ENCODE results near the gene DDX51. TPM values are rescaled to one million over a fixed set of nuclear protein-coding genes. Genes with fewer than 3 reads are reported as not detected.

DDX51 gene
- total and polyA plus RNA-seq, 2 of the 4 experiments (the other 2 are of a cell fraction): 3.8 to 14.5 TPM

DNA sequence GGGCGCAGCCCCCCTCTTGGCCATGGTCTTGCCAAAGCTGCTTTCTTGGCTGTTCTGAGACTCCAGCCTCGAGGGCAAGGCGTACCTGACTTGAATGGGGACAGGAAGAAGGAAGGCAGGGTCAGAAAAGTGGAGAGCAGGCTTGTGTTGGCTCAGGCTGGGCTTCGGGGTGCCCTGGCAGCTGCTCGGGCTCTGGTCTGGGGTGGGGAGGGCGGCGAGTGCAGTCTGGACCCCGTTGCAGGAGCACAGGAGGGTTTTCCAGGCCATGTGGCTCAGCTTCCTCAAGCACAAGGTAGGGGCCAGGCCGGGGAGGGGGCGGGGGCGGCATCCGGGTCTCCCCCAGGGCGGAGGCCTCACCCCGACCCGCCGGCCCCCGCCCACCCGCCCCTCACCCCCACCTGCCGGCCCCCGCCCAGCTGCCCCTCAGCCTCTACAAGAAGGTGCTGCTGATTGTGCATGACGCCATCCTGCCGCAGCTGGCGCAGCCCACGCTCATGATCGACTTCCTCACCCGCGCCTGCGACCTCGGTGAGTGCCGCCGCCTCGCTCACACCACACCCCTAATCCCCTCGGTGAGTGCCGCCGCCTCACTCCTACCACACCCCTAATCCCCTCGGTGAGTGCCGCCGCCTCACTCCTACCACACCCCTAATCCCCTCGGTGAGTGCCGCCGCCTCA is 4.4 kb upstream of the DDX51 start:
- Histone ChIP-seq H4K91ac (ENCODE audit: insufficient read depth, low read depth, low read length) (no peak overlapping the region), H3K4me3 (ENCODE audit: insufficient read depth, low read depth, low read length) (no peak overlapping the region), H3K4me1 (ENCODE audit: control insufficient read depth, insufficient read depth, low read length) (peaks cover 6% of the 10 kb centered on the region), H3K9ac (ENCODE audit: low read depth, low read length) (no peak overlapping the region), H2BK15ac (ENCODE audit: low read depth, low read length) (no peak overlapping the region), H2BK120ac (ENCODE audit: low read depth, low read length) (no peak overlapping the region), H3K27ac (ENCODE audit: insufficient read depth, low read length) (no peak overlapping the region), H2AK5ac (ENCODE audit: low read depth, low read length) (no peak overlapping the region), H3K79me1 (ENCODE audit: low read depth in 1 of 2, low read length in 2 of 2) (peaks cover 9 to 23% of the 10 kb centered on the region in 2 experiments; a peak in 3 of 4 replicates), H3K4ac (ENCODE audit: low read depth, low read length) (no peak overlapping the region), H2BK5ac (ENCODE audit: low read depth, low read length, poor library complexity, severe bottlenecking) (no peak overlapping the region), H3K18ac (ENCODE audit: low read depth, low read length) (no peak overlapping the region), H2BK20ac (ENCODE audit: low read depth, low read length) (no peak overlapping the region), H3K23ac (ENCODE audit: low read depth, low read length) (no peak overlapping the region), H3K27me3 (ENCODE audit: control insufficient read depth, insufficient read depth, low read length) (no peaks in the 10 kb centered on the region), H3K4me2 (ENCODE audit: low read depth, low read length) (no peak overlapping the region), H3K14ac (replicated peaks; ENCODE audit: low read depth, low read length) (no peak overlapping the region), H4K5ac (ENCODE audit: low read depth, low read length) (no peak overlapping the region), H4K20me1 (ENCODE audit: insufficient read depth, low read length) (peaks cover 3% of the 10 kb centered on the region; the same call in 1 of the 2 replicates), H3K56ac (ENCODE audit: extremely low read depth, insufficient read depth, low read length) (no peak overlapping the region), H4K8ac (ENCODE audit: low read depth in 2 of 2, low read length in 2 of 2) (no peak overlapping the region), H3K9me1 (ENCODE audit: insufficient read depth, low read length) (no peaks in the 10 kb centered on the region), H3K36me3 (ENCODE audit: control insufficient read depth, insufficient read depth, low read length) (peaks cover 19% of the 10 kb centered on the region), H3K9me3 (ENCODE audit: control insufficient read depth, insufficient read depth, low read length) (no peaks in the 10 kb centered on the region), H2AFZ (replicated peaks; ENCODE audit: low read length, poor library complexity) (no peak overlapping the region), H2AK9ac (replicated peaks; ENCODE audit: low read depth, low read length, poor library complexity) (no peak overlapping the region)
- intact Hi-C loops (cut with micrococcal nuclease) (no loop called here), dilution Hi-C loops (cut with HindIII; ENCODE audit: low sequenced_read_pairs, unreplicated experiment) (no loop called here), in situ Hi-C loops (cut with MboI; ENCODE audit: low sequenced_read_pairs) (no loop called here)
- ChIA-PET CTCF (no interaction called here), POLR2A (ENCODE audit: unreplicated experiment) (no interaction called here)
- 100% methylated on average over 11 of the region's 41 CpGs; no CpG with 5 or more reads in 1 of the 2 experiments for WGBS, 2 experiments (ENCODE audit: extremely low coverage in 2 of 2, insufficient read length in 1 of 2)
- BruUV-seq (replicated peaks): no TSS peak
- TF ChIP-seq BHLHE40 (IDR thresholded peaks at IDR 0.05; ENCODE audit: low read depth, low read length) (no peak), RAD21 (IDR thresholded peaks at IDR 0.05; ENCODE audit: low read length) (no peak), CEBPB (IDR thresholded peaks at IDR 0.05; ENCODE audit: low read depth, low read length) (no peak), CTCF (conservative IDR thresholded peaks at IDR 0.05; ENCODE audit: low read depth, low read length) (no peak), FOS (IDR thresholded peaks at IDR 0.05; ENCODE audit: low read depth, low read length) (no peak), MAZ (IDR thresholded peaks at IDR 0.05; ENCODE audit: borderline replicate concordance, low read depth, low read length) (no peak), RFX5 (IDR thresholded peaks at IDR 0.05; ENCODE audit: low read depth, low read length) (no peak), POLR2A (IDR thresholded peaks at IDR 0.05; ENCODE audit: low read depth, low read length) (no peak), RCOR1 (IDR thresholded peaks at IDR 0.05; ENCODE audit: insufficient replicate concordance, low read length) (no peak), SMC3 (IDR thresholded peaks at IDR 0.05; ENCODE audit: low read depth, low read length) (no peak), NFE2L2 (IDR thresholded peaks at IDR 0.05; ENCODE audit: low read depth, low read length) (no peak)
- TF ChIP-seq, protein P1, sequence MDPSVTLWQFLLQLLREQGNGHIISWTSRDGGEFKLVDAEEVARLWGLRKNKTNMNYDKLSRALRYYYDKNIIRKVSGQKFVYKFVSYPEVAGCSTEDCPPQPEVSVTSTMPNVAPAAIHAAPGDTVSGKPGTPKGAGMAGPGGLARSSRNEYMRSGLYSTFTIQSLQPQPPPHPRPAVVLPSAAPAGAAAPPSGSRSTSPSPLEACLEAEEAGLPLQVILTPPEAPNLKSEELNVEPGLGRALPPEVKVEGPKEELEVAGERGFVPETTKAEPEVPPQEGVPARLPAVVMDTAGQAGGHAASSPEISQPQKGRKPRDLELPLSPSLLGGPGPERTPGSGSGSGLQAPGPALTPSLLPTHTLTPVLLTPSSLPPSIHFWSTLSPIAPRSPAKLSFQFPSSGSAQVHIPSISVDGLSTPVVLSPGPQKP (IDR thresholded peaks at IDR 0.05; ENCODE audit: borderline replicate concordance, low read depth, low read length): no peak
- DNase-seq (no peak), ATAC-seq (ENCODE audit: low read depth) (no peak)
